Measurements from ENCODE around the gene TMEM217.

DNA sequence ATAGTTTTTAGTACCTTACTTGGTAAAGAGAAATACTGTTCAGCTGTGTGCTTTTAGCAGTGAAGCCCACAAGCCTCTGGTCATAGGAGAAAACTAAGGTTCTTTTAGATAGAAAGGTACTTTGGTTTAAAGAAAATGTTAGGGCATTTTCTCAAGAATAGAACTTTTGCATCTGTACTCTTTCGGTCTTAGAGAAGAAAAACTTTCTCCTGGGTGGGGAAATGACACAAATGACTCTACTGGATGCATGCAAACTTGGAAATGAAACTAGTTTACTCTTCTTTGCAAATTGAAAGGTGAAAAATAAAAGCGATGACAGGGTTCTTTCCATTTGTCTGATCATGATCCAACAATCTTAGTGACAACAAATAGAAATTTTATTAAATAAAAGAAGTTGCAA lies 2.1 kb upstream of the TMEM217 start:
- TF ChIP-seq, protein P1, sequence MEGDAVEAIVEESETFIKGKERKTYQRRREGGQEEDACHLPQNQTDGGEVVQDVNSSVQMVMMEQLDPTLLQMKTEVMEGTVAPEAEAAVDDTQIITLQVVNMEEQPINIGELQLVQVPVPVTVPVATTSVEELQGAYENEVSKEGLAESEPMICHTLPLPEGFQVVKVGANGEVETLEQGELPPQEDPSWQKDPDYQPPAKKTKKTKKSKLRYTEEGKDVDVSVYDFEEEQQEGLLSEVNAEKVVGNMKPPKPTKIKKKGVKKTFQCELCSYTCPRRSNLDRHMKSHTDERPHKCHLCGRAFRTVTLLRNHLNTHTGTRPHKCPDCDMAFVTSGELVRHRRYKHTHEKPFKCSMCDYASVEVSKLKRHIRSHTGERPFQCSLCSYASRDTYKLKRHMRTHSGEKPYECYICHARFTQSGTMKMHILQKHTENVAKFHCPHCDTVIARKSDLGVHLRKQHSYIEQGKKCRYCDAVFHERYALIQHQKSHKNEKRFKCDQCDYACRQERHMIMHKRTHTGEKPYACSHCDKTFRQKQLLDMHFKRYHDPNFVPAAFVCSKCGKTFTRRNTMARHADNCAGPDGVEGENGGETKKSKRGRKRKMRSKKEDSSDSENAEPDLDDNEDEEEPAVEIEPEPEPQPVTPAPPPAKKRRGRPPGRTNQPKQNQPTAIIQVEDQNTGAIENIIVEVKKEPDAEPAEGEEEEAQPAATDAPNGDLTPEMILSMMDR (conservative IDR thresholded peaks at IDR 0.05), result no peak
- no peak for TF ChIP-seq ZFX (IDR thresholded peaks at IDR 0.05)
